BE2C (cell line): ENCODE results near the gene C16orf78.

ENCODE experiments used
- DNase-seq: peaks from one replicate; pipeline ENCODE4 v3.0.0-alpha.2; 2020
- H3K27me3 ChIP-seq: fragments of 250-450 bp; sonication (Bioruptor Pico); 2 replicates; pipeline ENCODE4 v1.5.1; 2020; ENCODE audit warnings: mild to moderate bottlenecking
- H3K36me3 ChIP-seq: fragments of 250-450 bp; sonication (Bioruptor Pico); 2 replicates; pipeline ENCODE4 v1.5.1; 2020; ENCODE audit warnings: mild to moderate bottlenecking
- H3K4me1 ChIP-seq: fragments of 250-450 bp; sonication (Bioruptor Pico); 2 replicates; pipeline ENCODE4 v1.5.1; 2020
- H3K4me3 ChIP-seq: 2 replicates; pipeline ENCODE4 v1.5.1; 2011; ENCODE audit warnings: low read depth, low read length
- H3K9me3 ChIP-seq: fragments of 250-450 bp; sonication (Bioruptor Pico); 2 replicates; pipeline ENCODE4 v1.5.1; 2020
- TF ChIP-seq, protein P1 (sequence below): IDR thresholded peaks from 2 replicates; pipeline ENCODE4 v1.5.1; 2012; ENCODE audit warnings: mild to moderate bottlenecking, low read depth, low read length

C16orf78 gene

GRCh38 chr16:49437344-49437743 lies 63.7 kb downstream of the C16orf78 start:
- Histone ChIP-seq H3K27me3 (no peaks in the 10 kb centered on the region), H3K4me3 (no peak overlapping the region), H3K9me3 (no peaks in the 10 kb centered on the region), H3K4me1 (no peaks in the 10 kb centered on the region), H3K36me3 (no peaks in the 10 kb centered on the region)
- TF ChIP-seq, protein P1, sequence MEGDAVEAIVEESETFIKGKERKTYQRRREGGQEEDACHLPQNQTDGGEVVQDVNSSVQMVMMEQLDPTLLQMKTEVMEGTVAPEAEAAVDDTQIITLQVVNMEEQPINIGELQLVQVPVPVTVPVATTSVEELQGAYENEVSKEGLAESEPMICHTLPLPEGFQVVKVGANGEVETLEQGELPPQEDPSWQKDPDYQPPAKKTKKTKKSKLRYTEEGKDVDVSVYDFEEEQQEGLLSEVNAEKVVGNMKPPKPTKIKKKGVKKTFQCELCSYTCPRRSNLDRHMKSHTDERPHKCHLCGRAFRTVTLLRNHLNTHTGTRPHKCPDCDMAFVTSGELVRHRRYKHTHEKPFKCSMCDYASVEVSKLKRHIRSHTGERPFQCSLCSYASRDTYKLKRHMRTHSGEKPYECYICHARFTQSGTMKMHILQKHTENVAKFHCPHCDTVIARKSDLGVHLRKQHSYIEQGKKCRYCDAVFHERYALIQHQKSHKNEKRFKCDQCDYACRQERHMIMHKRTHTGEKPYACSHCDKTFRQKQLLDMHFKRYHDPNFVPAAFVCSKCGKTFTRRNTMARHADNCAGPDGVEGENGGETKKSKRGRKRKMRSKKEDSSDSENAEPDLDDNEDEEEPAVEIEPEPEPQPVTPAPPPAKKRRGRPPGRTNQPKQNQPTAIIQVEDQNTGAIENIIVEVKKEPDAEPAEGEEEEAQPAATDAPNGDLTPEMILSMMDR: no peak
- DNase-seq: no peak

DNA sequence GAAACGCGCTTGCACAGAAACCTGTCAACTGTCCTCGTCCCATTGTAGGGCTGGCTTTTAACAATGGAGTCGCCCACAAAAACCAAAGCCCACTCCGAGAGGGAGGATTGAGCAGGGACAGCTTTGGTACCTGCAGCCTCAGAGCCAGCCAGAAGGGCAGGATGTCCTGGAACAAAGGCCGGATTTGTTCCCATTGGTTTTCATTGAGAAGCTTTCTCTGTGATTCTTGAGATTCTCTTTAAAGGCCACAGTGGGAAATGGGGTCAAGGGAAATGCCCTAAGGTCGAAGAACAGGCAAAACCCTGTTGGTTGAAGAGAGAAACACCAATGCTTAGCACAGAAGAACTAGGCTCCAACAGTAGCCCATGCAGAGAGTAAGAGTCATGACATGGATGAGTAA lies 65.4 kb downstream of the C16orf78 start:
- TF ChIP-seq, protein P1: no peak
- H3K36me3 ChIP-seq: no peaks in the 10 kb centered on the region
- no peak for DNase-seq
- no peaks in the 10 kb centered on the region for H3K27me3 ChIP-seq
- no peak overlapping the region for H3K4me3 ChIP-seq
- H3K4me1 ChIP-seq: no peaks in the 10 kb centered on the region
- H3K9me3 ChIP-seq: no peaks in the 10 kb centered on the region

- Histone ChIP-seq H3K4me1 (no peaks in the 10 kb centered on the region), H3K4me3 (no peak overlapping the region), H3K9me3 (no peaks in the 10 kb centered on the region), H3K36me3 (no peaks in the 10 kb centered on the region), H3K27me3 (no peaks in the 10 kb centered on the region)
- DNase-seq: no peak
- TF ChIP-seq, protein P1: no peak
Measured at GRCh38 chr16:49439676-49440075, 66.1 kb downstream of the C16orf78 start.

DNA sequence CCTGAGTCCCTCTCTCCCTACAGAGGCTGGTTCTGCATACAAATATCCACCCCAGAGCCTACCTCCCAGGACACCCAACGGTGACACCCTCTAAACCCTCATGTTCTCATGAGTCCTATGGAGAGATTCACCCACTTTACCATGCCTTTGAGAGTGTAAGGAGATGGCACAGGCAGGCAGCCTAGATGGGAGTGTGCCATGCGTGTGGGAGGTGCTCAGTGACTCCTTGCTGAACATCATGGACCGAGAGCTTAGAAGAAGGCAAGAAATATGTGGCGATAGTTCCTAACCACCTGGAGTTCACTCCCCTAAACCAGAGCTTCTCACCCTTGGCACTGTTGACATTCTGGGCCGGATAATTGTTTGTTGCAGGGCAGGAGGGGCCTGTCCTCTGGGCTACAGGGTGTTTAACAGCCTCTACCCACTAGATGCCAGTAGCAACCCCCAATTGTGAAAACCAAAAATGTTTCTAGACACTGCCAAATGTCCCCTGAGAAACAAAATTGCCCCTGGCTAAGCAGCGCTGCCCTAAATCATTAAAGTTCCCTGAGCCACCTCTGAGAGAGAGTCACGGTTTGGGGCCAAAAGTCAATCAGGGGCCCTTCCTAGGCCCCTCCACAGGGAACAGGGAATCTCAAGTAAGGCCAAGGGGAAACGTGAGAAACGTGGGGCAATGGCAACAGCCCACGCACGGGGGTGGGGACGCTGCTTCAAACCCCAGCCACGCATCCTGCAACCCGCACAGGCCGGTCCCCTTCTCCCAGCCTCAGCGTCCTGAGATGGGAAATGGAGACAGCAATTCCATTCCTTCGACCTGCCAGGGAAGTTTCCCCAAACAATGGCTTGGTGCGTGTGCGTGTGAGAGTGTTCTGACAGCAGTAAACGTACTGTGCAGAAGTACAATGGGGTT lies 66.8 kb downstream of the C16orf78 start:
- H3K4me3 ChIP-seq: no peak overlapping the region
- TF ChIP-seq, protein P1: peak; percentile 45
- H3K4me1 ChIP-seq: no peaks in the 10 kb centered on the region
- H3K27me3 ChIP-seq: no peaks in the 10 kb centered on the region
- DNase-seq: no peak
- H3K9me3 ChIP-seq: no peaks in the 10 kb centered on the region
- H3K36me3 ChIP-seq: no peaks in the 10 kb centered on the region

GRCh38 chr16:49441366-49441780 lies 67.8 kb downstream of the C16orf78 start:
- TF ChIP-seq, protein P1: peak; percentile 63
- Histone ChIP-seq H3K27me3 (no peaks in the 10 kb centered on the region), H3K9me3 (no peaks in the 10 kb centered on the region), H3K36me3 (no peaks in the 10 kb centered on the region), H3K4me1 (no peaks in the 10 kb centered on the region), H3K4me3 (peak overlapping the region; percentile 3; the same call in 1 of the 2 replicates)
- DNase-seq: peak; percentile 59

- H3K36me3 ChIP-seq: no peaks in the 10 kb centered on the region
- no peaks in the 10 kb centered on the region for H3K27me3 ChIP-seq
- no peak overlapping the region for H3K4me3 ChIP-seq
- DNase-seq: no peak
- no peaks in the 10 kb centered on the region for H3K4me1 ChIP-seq
- TF ChIP-seq, protein P1: no peak
- H3K9me3 ChIP-seq: no peaks in the 10 kb centered on the region
Measured at GRCh38 chr16:49442805-49443204, 69.2 kb downstream of the C16orf78 start.
